GM12878 (cell line): ENCODE results near the gene TMEM86B. TPM values are rescaled to one million over a fixed set of nuclear protein-coding genes. Genes with fewer than 3 reads are reported as not detected.

Experiments
- ATAC-seq: fragments of 200-7000 bp; cut with Tn5 transposase; 3 replicates; pipeline ENCODE4 v1.9.1; 2020; ENCODE audit warnings: mild to moderate bottlenecking, moderate library complexity
- BruUV-seq: library from RNA; stranded (reverse); fragments of 400-500 nt; replicated peaks from 2 replicates; lab custom pipeline; 2021; lab: Mats Ljungman, UMichigan
- CTCF ChIA-PET: fragments of 300-600 bp; sonication (Branson Sonifier 250); formaldehyde crosslinking; extraction: SDS; loops from one replicate; lab custom pipeline; 2021; ENCODE audit warnings: inconsistent platforms; lab: Yijun Ruan, JAX
- POLR2A ChIA-PET: fragments of 350-600 bp; formaldehyde crosslinking; extraction: SDS; loops from one replicate; lab custom pipeline; 2021; ENCODE audit warnings: inconsistent platforms; lab: Charles Lee
- RAD21 ChIA-PET: fragments of 300-600 bp; sonication (Branson Sonifier 250); formaldehyde crosslinking; loops from one replicate; lab custom pipeline; 2023; ENCODE audit warnings: antibody characterized with exemption; ENCODE audit not compliant: unreplicated experiment; lab: Charles Lee
- SMC1A ChIA-PET: fragments of 300-600 bp; sonication (Branson Sonifier 250); formaldehyde crosslinking; loops from one replicate; lab custom pipeline; 2023; ENCODE audit not compliant: unreplicated experiment, uncharacterized antibody; lab: Charles Lee
- DNase-seq: peaks from one replicate; pipeline ENCODE4 v3.0.0-alpha.2; 2011; ENCODE audit warnings: low read depth, low spot score
- FAIRE-seq: peaks from 3 replicates; lab custom pipeline; 2011; peaks lifted over from hg19 to GRCh38; lab: Jason Lieb, UNC
- H2AFZ ChIP-seq: 2 replicates; pipeline ENCODE4 v1.6.0; 2011; ENCODE audit warnings: low read depth, low read length, control low read depth; ENCODE audit not compliant: control insufficient read depth
- H3K27ac ChIP-seq: 2 replicates; pipeline ENCODE4 v1.5.1; 2011; ENCODE audit warnings: control low read depth; ENCODE audit not compliant: control insufficient read depth, insufficient read depth
- H3K27me3 ChIP-seq, 2 experiments: replicated peaks in 1 of 2; 2 replicates each; pipeline versions ENCODE4 v1.6.0 to v1.6.1; 2011; ENCODE audit warnings: low read length in 1 of 2; ENCODE audit not compliant: control insufficient read depth in 2 of 2, insufficient read depth in 2 of 2
- H3K36me3 ChIP-seq, 2 experiments: 2 replicates each; pipeline ENCODE4 v1.5.1; 2011; ENCODE audit warnings: low read length in 1 of 2; ENCODE audit not compliant: control insufficient read depth in 2 of 2, insufficient read depth in 2 of 2
- H3K4me1 ChIP-seq: 2 replicates; pipeline ENCODE4 v1.6.1; 2011; ENCODE audit warnings: mild to moderate bottlenecking, low read length, moderate library complexity, mixed read lengths; ENCODE audit not compliant: control insufficient read depth, insufficient read depth
- H3K4me2 ChIP-seq: 2 replicates; pipeline ENCODE4 v1.6.0; 2011; ENCODE audit warnings: control low read depth; ENCODE audit not compliant: control insufficient read depth, insufficient read depth
- H3K4me3 ChIP-seq: fragments of 200-600 bp; sonication (generic); 2 replicates; pipeline ENCODE4 v1.5.1; 2016
- H3K79me2 ChIP-seq: 2 replicates; pipeline ENCODE4 v1.6.0; 2011; ENCODE audit warnings: low read length; ENCODE audit not compliant: control insufficient read depth, insufficient read depth
- H3K9ac ChIP-seq: 2 replicates; pipeline ENCODE4 v1.8.0; 2011; ENCODE audit warnings: low read length, control low read depth, mixed read lengths; ENCODE audit not compliant: control insufficient read depth, insufficient read depth
- H3K9me3 ChIP-seq: replicated peaks from 3 replicates; pipeline ENCODE4 v1.5.1; 2011; ENCODE audit warnings: mild to moderate bottlenecking, low read length; ENCODE audit not compliant: control insufficient read depth, insufficient read depth
- H4K20me1 ChIP-seq: 2 replicates; pipeline ENCODE4 v1.6.0; 2011; ENCODE audit not compliant: control insufficient read depth, insufficient read depth
- BRCA1 ChIP-seq: IDR thresholded peaks from 2 replicates; pipeline ENCODE4 v1.6.1; 2011; ENCODE audit warnings: low read depth, low read length, improper control_type of control experiment
- CHD4 ChIP-seq: fragments of 200-600 bp; sonication (generic); IDR thresholded peaks from 2 replicates; pipeline ENCODE4 v1.6.1; 2016; ENCODE audit warnings: mild to moderate bottlenecking
- EZH2 ChIP-seq: IDR thresholded peaks from 2 replicates; pipeline ENCODE4 v1.6.1; 2012; ENCODE audit warnings: low read depth, mild to moderate bottlenecking, control low read depth, inconsistent platforms, low read length, borderline replicate concordance; ENCODE audit not compliant: control insufficient read depth
- FOS ChIP-seq: IDR thresholded peaks from 3 replicates; pipeline ENCODE4 v1.6.1; 2011; ENCODE audit warnings: borderline replicate concordance; ENCODE audit not compliant: insufficient read length; ENCODE audit errors: extremely low read depth
- HDAC2 ChIP-seq: fragments of 200-600 bp; sonication (generic); IDR thresholded peaks from 2 replicates; pipeline ENCODE4 v1.6.1; 2017
- POLR2A ChIP-seq: IDR thresholded peaks from 2 replicates; pipeline ENCODE4 v1.6.1; 2011; ENCODE audit warnings: low read depth, mild to moderate bottlenecking, low read length
- RAD51 ChIP-seq: fragments of 450-650 bp; IDR thresholded peaks from 2 replicates; pipeline ENCODE4 v1.6.1; 2016; ENCODE audit warnings: moderate library complexity, mild to moderate bottlenecking, inconsistent platforms
- SREBF2 ChIP-seq: IDR thresholded peaks from 2 replicates; pipeline ENCODE4 v1.6.1; 2012; ENCODE audit warnings: mild to moderate bottlenecking, low read length
- SRF ChIP-seq, 2 experiments: IDR thresholded peaks; 2 replicates each; pipeline ENCODE4 v1.6.1; 2011; ENCODE audit warnings: low read depth in 2 of 2, low read length in 2 of 2, mild to moderate bottlenecking in 1 of 2, moderate library complexity in 1 of 2
- WGBS: methylation state at CpG from one replicate; pipeline ENCODE4 v1.1.6; 2016; ENCODE audit warnings: low lambda C conversion rate; ENCODE audit not compliant: insufficient replicate concordance, insufficient coverage; ENCODE audit errors: missing lambda C conversion rate; 5-methylcytosine and 5-hydroxymethylcytosine counted together
- in situ Hi-C: fragments of 300-500 bp; cut with MboI; formaldehyde crosslinking; loops from 9 replicates; pipeline ENCODE4 v1.14.3; 2018; ENCODE audit warnings: mixed read lengths
- intact Hi-C: fragments of 100-400 bp; cut with micrococcal nuclease; formaldehyde crosslinking; loops from one replicate; pipeline ENCODE4 v1.14.2; 2022; ENCODE audit not compliant: unreplicated experiment
- polyA plus RNA-seq, 11 experiments: library from polyadenylated mRNA; depleted of rRNA in 4 of 11; unstranded in 6 of 11; stranded (reverse) in 5 of 11; fragments of >200 nt; fragmentation: Nextera tagmentation in 4 of 11; fragmentation: Illumina TruSeq in 1 of 11; extraction: Ambion mirVana in 4 of 11; extraction: Trizol in 1 of 11; gene quantifications; 1 replicate in 1 of 11; 2 replicates in 10 of 11; pipeline versions ENCODE4 v1.2.1 to v1.2.3, GENCODE V29; 2011 to 2016; ENCODE audit warnings: inconsistent platforms in 2 of 11, missing spikeins in 2 of 11, low read depth in 1 of 11
- total RNA-seq, 4 experiments: library from RNA; depleted of rRNA in 3 of 4; stranded (reverse); fragments of >200 nt in 3 of 4; fragmentation: Illumina TruSeq in 1 of 4; extraction: Trizol in 1 of 4; gene quantifications; 2 replicates each; pipeline versions ENCODE4 v1.2.1 to v1.2.3, GENCODE V29; 2013 to 2021
- TF ChIP-seq, protein P1 (sequence below): IDR thresholded peaks from 2 replicates; pipeline ENCODE4 v1.6.1; 2012; ENCODE audit warnings: mild to moderate bottlenecking, low read depth, low read length

Gene TMEM86B
- total and polyA plus RNA-seq, 10 of the 15 experiments (the other 5 are each of a cell fraction or from before 2014, with no cell fraction given), result 0.26 to 10.6 (median 1.8) TPM

DNA sequence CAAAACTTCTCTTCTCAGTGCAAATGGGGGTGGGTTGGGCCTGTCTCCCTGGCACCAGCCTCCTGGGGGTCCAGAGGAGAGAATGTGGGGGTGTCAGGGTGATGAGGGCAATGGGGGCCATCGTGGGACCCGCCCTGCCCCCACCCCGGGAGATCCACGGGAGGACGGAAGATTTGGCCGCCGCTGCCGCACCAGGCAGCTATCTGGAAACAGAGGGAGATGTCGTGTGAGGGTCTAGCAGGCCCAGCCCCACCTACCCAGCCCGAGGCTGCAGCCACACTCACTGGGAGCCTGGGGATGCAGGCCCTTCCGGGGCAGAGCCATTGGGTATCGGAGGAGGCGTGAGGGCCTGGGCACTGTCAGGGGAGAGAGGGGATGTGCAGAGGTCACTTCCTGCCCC lies 1.8 kb upstream of the TMEM86B start:
- RAD21 ChIA-PET, result no interaction called here
- Histone ChIP-seq H3K36me3 (peaks cover 21 to 44% of the 10 kb centered on the region in 2 experiments; a peak in 3 of 4 replicates), H3K9ac (no peak overlapping the region), H3K9me3 (no peaks in the 10 kb centered on the region), H3K27me3 (no peaks in the 10 kb centered on the region), H4K20me1 (peaks cover 3% of the 10 kb centered on the region; the same call in 1 of the 2 replicates), H2AFZ (no peak overlapping the region), H3K4me3 (no peak overlapping the region), H3K27ac (no peak overlapping the region), H3K4me2 (no peak overlapping the region), H3K4me1 (no peaks in the 10 kb centered on the region), H3K79me2 (no peaks in the 10 kb centered on the region)
- FAIRE-seq, result no peak
- DNase-seq, result no peak
- ATAC-seq, result no peak
- POLR2A ChIA-PET, result no interaction called here
- intact Hi-C loops (no loop called here), in situ Hi-C loops (no loop called here)
- CTCF ChIA-PET, result no interaction called here
- 91% methylated on average over 13 of the region's 13 CpGs for whole genome bisulfite sequencing
- BruUV-seq, result no TSS peak
- SMC1A ChIA-PET, result no interaction called here
- TF ChIP-seq SREBF2 (no peak), CHD4 (no peak), SRF (IDR thresholded peaks at IDR 0.05; ENCODE audit: low read depth in 2 of 2, low read length in 2 of 2) (no peak), RAD51 (no peak), EZH2 (no peak), BRCA1 (no peak)
- TF ChIP-seq, all 136 proteins: peak for 0

DNA sequence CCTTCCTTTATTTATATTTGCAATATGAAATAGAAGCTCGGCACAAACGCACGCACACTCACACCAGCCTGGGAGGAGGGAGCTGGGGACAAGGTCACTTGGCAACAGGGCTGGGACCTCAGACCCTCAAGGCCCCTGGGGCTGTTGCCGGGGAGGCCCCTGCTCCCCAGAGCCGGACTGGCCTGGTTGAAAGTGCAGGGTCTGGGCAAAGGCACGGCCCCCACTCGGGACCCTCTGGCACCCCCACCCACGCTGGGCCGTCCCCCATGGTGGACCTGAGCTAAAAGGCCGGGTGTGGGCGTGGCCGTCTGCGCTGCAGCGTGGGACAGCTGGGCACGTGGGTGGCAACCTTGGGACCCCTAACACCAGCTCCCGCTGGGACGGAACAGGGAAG lies 1.2 kb upstream of the TMEM86B start:
- Histone ChIP-seq H3K4me1 (no peaks in the 10 kb centered on the region), H3K36me3 (peaks cover 17 to 44% of the 10 kb centered on the region in 2 experiments; a peak in 3 of 4 replicates), H3K4me2 (no peak overlapping the region), H2AFZ (no peak overlapping the region), H3K4me3 (no peak overlapping the region), H3K9ac (no peak overlapping the region), H4K20me1 (peaks cover 3% of the 10 kb centered on the region; the same call in 1 of the 2 replicates), H3K79me2 (no peaks in the 10 kb centered on the region)
- no peak for ATAC-seq
- RAD21 ChIA-PET, result no interaction called here
- FAIRE-seq, result no peak
- 85% methylated on average over 17 of the region's 17 CpGs for whole genome bisulfite sequencing
- in situ Hi-C loops, result no loop called here
- POLR2A ChIA-PET, result no interaction called here
- DNase-seq, result no peak
- TF ChIP-seq HDAC2, result no peak
- TF ChIP-seq FOS, result no peak
- peak; percentile 37; the same call in 1 of the 2 replicates for TF ChIP-seq POLR2A
- TF ChIP-seq, protein P1, sequence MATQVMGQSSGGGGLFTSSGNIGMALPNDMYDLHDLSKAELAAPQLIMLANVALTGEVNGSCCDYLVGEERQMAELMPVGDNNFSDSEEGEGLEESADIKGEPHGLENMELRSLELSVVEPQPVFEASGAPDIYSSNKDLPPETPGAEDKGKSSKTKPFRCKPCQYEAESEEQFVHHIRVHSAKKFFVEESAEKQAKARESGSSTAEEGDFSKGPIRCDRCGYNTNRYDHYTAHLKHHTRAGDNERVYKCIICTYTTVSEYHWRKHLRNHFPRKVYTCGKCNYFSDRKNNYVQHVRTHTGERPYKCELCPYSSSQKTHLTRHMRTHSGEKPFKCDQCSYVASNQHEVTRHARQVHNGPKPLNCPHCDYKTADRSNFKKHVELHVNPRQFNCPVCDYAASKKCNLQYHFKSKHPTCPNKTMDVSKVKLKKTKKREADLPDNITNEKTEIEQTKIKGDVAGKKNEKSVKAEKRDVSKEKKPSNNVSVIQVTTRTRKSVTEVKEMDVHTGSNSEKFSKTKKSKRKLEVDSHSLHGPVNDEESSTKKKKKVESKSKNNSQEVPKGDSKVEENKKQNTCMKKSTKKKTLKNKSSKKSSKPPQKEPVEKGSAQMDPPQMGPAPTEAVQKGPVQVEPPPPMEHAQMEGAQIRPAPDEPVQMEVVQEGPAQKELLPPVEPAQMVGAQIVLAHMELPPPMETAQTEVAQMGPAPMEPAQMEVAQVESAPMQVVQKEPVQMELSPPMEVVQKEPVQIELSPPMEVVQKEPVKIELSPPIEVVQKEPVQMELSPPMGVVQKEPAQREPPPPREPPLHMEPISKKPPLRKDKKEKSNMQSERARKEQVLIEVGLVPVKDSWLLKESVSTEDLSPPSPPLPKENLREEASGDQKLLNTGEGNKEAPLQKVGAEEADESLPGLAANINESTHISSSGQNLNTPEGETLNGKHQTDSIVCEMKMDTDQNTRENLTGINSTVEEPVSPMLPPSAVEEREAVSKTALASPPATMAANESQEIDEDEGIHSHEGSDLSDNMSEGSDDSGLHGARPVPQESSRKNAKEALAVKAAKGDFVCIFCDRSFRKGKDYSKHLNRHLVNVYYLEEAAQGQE, result no peak
- TF ChIP-seq, all 136 proteins: peak for 1
- SMC1A ChIA-PET, result no interaction called here
- TSS peak; percentile 74 for BruUV-seq
- Histone ChIP-seq H3K27me3 (no peaks in the 10 kb centered on the region), H3K27ac (no peak overlapping the region), H3K9me3 (no peaks in the 10 kb centered on the region)
- intact Hi-C loops, result no loop called here
- CTCF ChIA-PET, result no interaction called here
